ENCODE data around the gene SCG3. TPM values are rescaled to one million over a fixed set of nuclear protein-coding genes. Genes with fewer than 3 reads are reported as not detected.
"Not testable (repeated sequence)": the region's sequence is repeated elsewhere in the genome, so short reads cannot be mapped to it uniquely, and the experiment has no call there.

SCG3 gene
- total RNA-seq, result not detected

DNA sequence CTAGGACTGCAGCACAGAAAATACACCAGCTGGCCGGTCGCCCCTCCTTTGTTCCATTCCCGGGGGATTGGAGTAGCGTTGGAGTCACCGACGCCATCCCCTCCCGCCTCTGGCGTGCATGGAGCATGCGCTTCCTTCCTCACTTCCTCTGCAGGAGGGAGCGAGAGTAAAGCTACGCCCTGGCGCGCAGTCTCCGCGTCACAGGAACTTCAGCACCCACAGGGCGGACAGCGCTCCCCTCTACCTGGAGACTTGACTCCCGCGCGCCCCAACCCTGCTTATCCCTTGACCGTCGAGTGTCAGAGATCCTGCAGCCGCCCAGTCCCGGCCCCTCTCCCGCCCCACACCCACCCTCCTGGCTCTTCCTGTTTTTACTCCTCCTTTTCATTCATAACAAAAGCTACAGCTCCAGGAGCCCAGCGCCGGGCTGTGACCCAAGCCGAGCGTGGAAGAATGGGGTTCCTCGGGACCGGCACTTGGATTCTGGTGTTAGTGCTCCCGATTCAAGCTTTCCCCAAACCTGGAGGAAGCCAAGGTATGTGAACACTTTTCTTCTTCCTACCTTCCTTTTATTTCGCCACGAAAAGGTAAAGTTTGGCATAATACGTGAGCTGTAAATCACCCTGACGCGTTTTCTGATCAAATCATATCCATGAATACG is at the start of gene SCG3:
Gene SCG3, plus strand, starts transcription at position 201 of the 661 bp plus-strand sequence. Its CDS starts 253 bp downstream, at position 454.
- ATAC-seq (peak; percentile 96), DNase-seq (ENCODE audit: low spot score) (peak; percentile 58)

DNA sequence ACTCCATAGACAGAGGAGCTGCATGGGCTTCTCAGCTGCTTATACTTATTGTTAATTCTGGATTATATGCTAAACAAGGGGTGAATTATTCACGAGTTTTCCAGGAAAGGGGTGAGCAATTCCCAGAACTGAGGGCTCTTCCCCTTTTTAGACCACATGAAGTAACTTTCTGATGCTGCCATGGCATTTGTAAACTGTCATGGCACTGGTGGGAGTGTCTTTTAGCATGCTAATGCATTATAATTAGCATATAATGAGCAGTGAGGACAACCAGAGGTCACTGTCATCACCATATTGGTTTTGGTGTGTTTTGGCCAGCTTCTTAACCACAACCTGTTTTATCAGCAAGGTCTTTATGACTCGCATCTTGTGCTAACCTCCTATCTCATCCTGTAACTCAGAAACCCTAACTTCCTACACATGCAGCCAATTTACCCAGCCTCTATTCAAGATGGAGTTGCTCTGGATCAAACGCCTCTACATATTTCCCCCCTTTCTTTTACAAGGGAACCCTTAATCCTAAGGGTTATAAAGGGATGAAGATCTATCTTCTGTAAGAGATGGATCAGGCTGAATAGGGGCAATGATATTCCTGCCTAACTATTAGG is 46.6 kb upstream of the SCG3 start:
- DNase-seq (ENCODE audit: low spot score) (no peak), ATAC-seq (no peak)

DNA sequence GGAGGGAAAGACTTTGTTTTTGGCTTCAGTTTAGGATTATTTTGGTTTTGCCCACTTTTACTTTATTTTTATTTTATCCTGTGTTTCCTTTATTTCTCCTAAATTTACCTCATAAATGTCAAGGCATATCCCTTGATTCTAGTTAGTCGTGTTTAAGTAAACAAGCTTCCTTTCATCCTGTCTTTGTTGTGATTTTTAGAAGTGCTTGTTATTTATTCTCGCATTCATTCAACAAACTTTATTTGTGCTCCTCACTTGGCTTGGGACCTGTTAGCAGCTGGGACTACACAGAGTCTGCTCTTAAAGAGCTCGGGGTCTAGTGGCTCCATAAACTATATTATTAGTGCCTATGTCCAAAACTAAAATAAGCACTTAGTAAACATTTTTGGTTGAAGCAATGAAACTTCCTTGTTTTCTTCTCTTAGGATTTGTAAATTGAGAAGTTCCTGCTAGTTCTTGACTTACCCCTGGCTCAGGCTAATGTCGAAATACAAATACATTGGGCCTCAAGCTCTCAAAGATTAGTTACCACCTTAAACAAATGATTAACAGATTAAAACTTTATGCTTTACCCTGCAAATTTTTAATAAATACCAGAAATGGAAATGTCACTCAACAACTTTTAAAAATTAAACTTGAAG is 39.7 kb upstream of the SCG3 start:
- no peak for DNase-seq (ENCODE audit: low spot score)
- ATAC-seq, result no peak

DNA sequence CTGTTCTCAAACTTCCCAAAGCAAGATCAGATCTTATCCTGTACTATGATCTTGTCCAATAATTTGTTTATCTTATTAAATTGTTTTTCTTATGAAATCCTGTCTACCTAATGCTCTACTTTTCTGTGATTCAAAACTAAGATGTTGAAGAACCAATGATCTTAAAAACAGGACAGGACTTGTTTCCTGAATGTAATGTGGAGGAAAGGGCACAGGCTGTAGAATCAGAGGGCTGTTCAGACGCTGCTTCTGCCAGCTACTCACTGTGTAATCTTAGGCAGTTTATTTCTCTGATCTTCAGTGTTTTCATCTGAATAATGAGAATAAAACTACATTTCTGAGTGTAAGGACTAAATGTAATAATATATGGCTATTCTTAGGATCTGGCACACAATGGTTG is 38.6 kb upstream of the SCG3 start:
- ATAC-seq, result peak; percentile 70

DNA sequence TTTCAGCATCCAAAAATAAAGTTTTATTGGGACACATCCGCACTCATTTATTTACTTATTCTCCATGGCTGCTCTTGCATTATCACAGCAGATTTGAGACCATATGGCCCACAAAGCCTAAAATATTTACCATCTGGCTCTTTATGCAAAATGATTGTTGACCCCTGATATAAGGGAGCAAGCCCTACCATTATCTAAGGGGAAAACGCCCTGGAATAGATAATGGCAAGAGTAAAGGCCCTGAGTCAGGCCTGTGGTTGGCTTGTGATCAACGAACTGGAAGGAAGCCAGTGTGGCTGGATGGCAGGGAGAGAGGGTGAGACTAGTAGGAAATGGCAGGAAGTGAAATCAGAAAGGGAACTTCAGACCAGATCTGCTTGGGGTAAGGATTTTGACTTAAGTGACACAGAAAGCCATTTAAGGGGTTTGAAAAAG is 34.2 kb upstream of the SCG3 start:
- peak; percentile 59 for DNase-seq (ENCODE audit: low spot score)
- ATAC-seq, result peak; percentile 41

More for the DNA sequence above, 38.6 kb upstream of the SCG3 start:
- DNase-seq (ENCODE audit: low spot score), result no peak

DNA sequence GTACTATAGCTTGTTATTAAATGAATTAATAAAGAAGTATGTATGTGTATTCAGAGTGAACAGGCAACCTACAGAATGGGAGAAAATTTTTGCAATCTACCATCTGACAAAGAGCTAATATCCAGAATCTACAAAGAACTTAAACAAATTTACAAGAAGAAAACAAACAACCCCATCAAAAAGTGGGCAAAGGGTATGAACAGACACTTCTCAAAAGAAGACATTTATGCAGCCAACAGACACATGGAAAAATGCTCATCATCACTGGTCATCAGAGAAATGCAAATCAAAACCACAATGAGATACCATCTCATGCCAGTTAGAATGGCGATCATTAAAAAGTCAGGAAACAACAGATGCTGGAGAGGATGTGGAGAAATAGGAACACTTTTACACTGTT is 33.2 kb upstream of the SCG3 start:
- not testable (repeated sequence) for DNase-seq (ENCODE audit: low spot score); ATAC-seq

DNA sequence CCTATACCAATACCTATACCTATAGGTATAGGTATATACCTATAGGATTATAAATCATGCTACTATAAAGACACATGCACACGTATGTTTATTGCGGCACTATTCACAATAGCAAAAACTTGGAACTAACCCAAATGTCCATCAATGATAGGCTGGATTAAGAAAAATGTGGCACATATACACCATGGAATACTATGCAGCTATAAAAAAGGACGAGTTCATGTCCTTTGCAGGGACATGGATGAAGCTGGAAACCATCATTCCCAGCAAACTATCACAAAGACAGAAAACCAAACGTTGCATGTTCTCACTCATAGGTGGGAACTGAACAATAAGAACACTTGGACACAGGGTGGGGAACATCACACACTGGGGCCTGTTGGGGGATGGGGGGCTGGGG is 32.7 kb upstream of the SCG3 start:
- not testable (repeated sequence) for DNase-seq (ENCODE audit: low spot score); ATAC-seq

DNA sequence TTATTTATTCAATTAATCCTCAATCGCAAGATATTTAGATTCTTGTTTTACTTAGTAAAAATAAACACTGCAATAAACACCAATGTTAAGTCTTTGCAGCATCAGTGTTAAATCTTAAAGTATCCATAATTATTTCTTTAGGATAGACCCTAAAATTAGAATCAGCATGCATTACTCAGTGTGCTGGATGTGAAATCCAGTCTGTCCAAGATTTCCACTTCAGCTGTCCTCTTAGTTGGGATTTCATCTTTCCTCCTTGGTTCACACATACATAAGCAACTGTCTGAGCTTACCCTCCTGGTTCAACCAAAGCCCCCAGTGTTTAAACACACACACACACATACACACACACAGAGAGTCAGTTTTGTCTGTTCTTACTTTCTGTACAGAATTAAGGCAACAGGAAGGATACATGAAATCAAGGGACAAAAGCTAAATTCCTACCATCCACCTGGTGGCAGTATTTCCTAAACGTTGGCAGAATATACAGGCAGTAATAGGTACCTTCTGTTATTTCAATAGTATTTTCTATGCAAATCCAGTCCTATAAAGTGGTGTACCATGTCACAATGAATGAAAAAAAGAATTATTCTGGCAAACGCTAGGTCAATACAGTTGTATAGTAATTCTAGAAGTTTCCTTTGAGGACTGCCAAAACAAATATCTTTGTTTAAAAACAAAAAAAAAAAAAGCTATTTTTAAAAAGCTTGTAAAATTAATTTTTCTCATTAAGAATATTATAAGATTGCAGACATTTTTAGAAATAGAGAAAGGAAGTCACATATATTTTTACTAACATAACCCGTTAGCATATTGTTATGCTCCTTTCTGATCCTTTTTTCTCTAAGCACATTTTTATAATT is 31.4 kb upstream of the SCG3 start:
- no peak for DNase-seq (ENCODE audit: low spot score)
- peak; percentile 96 for ATAC-seq

DNA sequence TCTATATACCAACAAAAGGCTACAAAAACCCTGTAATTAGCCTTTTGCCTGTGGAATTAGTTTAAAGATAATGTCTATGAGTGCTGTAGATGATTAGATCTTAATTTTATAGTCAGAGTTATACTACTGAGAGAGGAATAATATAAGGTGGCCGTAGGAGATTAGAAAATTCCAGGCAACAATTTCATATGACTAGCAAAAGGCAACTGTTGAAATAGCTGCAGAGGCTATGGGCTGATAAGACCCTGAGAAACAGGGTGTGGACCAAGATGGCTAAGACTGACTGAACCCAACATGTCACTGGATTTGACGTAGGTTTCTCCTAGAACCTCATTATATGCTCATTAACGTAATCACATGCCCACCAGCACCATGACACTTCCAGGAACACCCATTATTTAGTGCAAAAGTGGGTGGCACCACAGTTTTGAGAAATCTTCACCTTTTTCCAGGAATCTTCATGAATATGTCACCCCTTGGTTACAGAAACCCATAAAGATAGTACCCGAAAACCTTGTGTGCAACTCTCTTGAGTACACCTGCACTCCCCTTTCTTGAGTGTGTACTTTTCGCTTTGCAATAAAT is 29.1 kb upstream of the SCG3 start:
- no peak for DNase-seq (ENCODE audit: low spot score)
- no peak for ATAC-seq

DNA sequence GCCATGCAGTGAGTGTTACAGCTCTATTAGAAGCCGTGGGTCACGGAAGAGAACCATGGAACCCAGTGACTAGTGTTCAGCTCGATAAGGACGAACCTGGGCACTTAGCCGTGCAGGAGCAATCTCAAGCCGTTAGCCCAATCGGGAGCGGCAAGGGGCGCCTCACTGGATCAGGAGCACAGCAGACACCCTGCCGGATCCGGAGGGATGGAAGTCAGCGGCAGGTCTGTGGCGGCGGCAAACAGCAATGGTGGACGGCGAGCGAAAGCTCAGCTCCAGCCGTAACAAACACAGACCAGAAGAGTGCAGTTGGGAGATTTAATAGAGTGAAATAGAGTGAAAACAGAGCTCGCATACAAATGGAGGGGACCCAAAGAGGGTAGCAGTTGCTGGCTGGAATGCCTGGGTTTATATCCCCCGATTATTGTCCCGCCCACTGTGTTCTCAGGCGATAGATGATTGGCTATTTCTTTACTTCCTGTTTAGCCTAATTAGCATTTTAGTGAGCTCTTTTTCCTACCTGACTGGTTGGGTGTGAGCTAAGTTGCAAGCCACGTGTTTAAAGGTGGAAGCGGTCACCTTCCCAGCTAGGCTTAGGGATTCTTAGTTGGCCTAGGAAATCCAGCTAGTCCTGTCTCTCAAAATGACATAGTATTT is 25.8 kb upstream of the SCG3 start:
- ATAC-seq; DNase-seq (ENCODE audit: low spot score): not testable (repeated sequence)

DNA sequence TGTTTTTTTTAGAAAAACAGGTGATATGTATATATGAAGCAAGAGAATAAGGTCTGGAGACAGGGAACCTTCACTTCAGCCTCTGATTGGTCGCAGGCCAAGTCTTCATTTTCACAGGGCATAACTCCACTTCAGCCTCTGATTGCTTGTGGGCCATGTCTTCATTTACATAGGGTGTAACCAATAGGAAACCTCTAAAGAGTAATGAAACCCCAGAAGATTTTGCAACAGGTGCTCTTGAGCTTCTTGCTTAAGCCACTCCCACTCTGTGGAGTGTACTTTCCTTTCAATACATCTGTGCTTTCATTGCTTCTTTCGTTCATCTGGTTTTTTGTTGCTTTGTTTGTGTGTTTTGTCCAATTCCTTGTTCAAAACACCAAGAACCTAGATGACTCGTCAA is 22.6 kb upstream of the SCG3 start:
- no peak for DNase-seq (ENCODE audit: low spot score)
- ATAC-seq, result no peak

DNA sequence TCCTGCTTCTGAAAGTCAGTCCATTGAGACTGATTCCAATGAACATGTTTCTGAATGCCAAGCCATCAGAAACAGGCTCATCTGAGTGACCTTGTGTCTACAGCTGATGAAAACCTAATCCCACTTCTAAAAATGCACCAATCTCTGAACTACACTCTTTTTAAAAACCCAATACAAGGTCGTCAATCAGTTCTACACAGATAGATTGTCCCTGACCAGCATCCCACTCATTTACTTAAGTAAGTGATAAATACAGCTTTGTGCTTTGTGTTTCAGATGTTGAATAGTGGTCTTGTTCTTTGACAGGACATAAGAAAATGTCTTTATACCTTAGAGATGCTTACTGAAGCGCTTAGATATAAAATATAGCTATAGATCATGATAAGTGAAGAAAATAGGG is 20.2 kb upstream of the SCG3 start:
- ATAC-seq (no peak), DNase-seq (ENCODE audit: low spot score) (no peak)

DNA sequence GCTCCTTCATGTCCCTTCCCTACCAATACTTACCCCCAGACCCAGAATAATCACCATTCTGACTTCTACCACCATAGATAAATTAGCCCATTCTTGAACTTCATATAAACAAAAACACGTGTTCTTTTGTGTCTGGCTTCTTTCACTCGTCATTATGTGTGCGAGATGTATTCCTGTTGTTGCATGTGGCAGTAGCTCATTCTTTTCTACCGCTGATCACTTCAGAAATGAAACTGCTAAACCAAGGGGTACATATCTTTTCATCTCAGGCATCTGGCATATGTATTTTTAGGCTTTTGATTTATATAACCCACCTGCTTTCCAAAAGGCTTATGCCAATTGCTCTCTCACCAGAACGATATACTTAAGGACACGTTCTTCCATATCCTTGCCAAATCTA is 13.8 kb upstream of the SCG3 start:
- no peak for DNase-seq (ENCODE audit: low spot score)

DNA sequence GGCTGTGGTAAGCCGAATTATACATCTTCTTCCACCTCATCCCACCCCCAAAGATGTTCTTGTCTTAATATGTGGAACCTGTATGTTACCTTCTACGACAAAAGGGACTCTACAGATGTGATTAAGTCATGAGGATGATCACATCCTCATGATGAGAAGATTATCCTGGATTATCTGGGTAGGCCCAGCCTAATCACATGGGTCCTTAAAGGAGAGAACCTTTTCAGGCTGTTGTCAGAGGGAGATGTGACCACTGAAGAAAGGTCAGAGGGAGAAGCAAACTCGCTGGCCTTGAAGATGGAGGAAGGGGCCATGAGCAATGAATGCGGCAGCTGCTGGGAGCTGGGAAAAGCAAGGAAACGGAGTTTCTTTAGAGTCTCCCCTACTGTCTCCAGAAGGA is 12.9 kb upstream of the SCG3 start:
- DNase-seq (ENCODE audit: low spot score) (no peak), ATAC-seq (no peak)

More for the DNA sequence above, 13.8 kb upstream of the SCG3 start:
- ATAC-seq, result no peak

DNA sequence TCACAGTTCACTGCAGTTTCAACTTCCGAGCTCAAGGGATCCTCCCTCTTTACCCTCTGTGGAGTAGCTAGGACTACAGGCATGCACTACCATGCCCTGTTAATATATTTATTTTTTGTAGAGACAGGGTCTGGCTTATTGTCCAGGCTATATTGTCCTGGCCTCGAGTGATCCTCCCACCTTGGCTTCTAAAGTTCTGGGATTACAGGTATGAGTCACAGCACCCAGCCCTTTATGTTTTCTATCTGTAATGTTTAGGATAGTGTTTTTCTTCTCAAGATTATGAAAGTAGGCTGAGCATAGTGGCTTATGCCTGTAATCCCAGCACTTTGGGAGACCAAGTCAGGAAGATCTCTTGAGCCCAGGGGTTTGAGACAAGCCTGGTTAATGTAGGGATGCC is 11.9 kb upstream of the SCG3 start:
- no peak for DNase-seq (ENCODE audit: low spot score)
- ATAC-seq, result no peak

DNA sequence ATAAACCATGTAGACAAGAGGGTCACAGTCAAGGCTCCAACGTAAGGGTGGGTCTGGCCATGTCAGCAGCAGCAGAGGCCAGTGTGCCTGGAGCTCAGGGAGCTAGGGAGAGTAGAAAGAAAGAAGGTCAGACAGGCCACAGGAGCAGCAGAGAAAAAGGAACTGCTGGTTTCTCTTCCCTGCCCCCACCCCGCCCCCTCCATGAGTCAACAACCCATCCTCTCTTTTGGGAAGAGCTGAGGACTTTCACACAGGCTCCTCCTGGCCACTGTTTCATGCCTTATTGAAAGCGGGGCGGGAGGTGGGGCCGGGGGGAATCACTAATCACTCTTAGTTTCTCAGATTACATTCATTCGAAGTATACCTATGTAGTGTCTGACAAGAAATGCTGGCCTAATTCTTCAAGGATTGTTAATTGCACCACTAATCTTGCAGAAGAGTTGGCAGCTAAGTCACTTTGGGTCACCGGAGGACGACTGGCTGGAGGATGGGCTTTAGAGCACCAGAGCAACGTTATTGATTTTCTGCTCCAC is 9.1 kb upstream of the SCG3 start:
- DNase-seq (ENCODE audit: low spot score), result no peak

DNA sequence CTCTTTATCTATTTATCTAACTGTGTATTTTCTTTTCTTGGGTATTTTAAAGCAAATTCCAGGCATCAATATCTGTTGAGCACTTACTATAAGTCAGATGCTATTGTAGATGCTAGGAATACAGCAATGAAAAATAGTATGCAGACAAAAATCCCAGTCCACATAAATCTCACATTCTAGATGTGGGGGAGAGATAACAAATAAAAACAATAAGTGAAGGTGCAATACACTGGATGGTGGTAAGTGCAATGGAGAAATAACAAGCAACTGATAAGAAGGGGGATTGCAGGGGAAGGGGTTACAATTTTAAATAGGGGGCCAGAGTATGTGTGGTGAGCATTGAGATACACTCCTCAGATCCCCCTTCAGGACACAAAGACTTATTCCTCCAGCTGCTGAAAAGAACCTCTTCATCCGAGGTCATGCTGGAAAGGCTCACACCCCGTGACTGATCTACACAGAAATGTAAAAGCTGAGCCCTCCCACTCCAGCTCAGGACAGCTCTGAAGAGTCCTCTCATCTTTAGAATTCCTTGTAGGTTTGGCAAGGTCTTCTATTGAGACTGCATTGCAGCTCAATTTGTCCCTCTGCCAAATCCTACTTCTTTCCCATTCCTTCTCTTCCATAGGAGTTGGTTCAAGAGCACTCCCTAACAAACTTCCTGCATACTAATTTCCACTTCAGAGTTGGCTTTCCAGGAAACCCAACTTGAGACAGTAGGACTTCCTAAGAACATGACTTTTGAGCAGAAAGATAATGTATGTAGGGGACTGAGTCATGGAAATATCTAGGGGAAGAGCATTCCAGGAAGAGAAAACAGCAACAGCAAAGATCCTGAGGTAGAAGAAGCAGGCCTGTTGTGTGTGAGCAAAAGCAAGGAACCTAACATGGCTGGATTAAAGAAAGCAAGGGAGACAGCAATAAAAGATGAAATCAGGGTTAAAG is 8.1 kb upstream of the SCG3 start:
- DNase-seq (ENCODE audit: low spot score) (no peak), ATAC-seq (no peak)

More for the DNA sequence above, 9.1 kb upstream of the SCG3 start:
- peak; percentile 34 for ATAC-seq

DNA sequence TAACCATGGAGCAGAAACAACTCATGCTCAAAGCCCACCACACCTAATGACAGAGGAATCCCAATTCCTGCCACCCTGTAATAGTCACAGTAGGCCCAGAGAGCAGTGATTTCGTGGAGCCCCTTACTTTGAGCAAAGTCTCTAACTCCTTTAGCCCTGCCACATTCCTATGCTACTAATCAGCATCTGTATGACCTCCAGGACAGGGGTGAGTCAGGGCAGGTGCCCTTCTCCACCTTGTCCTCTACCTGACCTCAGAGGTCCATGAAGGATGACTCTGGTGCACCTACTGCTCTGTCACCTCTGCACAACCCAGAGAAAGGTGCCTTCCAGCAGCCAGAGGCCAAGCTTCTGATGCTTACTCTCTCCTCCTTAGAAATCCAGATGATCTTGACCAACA is 6.1 kb upstream of the SCG3 start:
- no peak for ATAC-seq
- no peak for DNase-seq (ENCODE audit: low spot score)

DNA sequence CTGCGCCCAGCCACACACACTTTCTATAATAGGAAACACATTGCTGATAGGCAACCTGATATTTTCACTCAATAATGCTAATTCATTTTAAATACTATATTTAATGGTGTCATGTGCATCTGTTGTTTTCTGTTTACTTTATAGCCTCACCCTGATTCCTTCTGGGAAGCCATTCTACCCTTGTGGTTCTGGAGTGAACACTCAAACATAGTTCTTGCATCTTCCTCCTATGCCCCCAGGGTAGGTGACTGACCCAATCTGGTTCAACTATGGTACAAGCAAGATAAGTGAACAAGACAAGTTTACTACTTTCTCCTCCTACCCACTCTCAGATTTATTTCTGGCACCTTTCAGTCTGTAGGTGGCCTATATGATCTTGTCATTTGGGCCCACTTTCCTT is 4.3 kb upstream of the SCG3 start:
- DNase-seq (ENCODE audit: low spot score) (no peak), ATAC-seq (no peak)

All from left lobe of liver (tissue), 2 donors.